ENCODE measurements around the gene RBP7.
"Not testable (repeated sequence)": the region's sequence is repeated elsewhere in the genome, so short reads cannot be mapped to it uniquely, and the experiment has no call there.

The RBP7 gene

DNA sequence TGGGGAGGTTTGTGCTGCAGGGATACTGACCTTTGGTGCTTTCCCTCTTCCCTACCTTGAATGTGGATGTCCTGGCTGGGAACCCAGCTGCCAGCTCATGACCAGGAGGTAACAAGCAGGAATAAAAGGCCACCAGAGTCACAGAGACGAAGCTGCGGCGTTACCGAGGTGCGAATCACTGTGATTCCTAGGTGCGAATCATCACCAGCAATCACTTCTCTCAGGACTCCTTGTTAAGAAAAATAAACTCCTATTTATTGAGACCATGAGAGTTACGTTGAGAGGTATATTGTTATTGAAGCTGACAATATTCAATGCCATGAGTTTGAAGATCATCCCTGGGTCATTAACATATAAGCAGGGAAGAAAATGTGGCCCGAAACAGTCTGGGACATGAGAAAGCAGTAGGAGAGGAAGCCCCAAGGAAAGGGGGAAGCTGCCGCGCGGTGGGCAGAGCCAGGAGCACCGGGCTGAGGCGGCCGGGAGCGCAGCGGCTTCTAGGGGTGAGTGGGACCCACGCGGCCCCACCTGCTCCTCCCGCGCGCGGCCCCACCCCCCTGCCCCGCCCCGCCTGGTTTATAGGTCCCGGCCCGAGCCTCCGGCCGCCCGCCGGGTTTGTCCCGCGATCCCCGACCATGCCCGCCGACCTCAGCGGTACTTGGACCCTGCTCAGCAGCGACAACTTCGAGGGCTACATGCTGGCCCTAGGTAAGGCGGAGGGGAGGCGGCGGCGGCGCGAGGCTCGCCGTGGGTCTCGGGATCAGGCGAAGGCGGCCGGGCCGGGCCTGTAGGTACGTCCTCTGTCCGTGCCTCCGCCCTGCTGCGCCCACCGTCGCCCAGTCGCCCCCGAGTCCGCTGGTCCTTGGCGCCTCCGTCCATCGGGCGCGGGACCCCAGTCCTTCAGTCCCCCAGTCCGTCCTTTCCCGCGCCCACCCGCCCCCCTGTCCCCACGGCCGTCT, at the start of gene RBP7:
RBP7 (plus strand) TSS at position 605 of the 959 bp plus-strand sequence; CDS start at position 636, 31 bp downstream.
- no peak for DNase-seq (ENCODE audit: low read depth)

DNA sequence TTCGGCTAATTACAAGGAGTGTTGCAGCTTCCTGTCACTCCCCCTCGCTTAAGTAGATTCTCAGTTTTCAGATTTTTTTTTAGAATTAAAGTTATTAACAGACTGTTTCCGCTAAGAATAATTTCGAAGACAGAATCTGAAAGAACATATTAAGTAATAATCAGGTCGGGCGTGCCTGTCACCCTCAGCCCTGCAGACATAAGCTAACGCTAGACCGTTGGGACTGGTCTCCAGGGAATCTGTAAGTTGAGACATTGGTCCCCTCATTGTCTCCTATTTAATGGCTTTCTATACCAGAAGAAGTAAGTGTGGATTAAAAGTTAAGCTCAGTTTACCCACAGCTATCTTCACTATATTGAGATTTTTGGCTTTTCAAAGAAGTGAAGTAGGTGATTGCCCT, 39.3 kb upstream of the RBP7 start:
- DNase-seq (ENCODE audit: low read depth) = no peak

DNA sequence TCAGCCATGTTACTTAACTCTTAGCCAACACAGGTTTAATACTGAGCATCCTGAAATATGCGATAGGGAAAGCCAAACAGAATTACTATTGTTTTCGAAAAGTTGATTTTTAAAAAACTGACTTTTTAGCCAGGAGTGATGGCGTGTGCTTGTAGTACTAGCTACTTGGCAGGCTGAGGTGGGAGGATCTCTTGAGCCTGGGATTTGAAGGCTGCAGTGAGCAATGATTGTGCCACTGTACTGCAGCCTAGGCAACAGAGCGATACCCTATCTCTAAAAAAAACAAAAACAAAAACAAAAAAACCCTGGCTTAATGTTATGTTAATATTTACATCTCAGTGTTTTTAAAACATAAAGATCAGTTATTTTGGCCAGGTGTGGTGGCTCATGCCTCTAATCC, 37.0 kb upstream of the RBP7 start:
- no peak for DNase-seq (ENCODE audit: low read depth)

DNA sequence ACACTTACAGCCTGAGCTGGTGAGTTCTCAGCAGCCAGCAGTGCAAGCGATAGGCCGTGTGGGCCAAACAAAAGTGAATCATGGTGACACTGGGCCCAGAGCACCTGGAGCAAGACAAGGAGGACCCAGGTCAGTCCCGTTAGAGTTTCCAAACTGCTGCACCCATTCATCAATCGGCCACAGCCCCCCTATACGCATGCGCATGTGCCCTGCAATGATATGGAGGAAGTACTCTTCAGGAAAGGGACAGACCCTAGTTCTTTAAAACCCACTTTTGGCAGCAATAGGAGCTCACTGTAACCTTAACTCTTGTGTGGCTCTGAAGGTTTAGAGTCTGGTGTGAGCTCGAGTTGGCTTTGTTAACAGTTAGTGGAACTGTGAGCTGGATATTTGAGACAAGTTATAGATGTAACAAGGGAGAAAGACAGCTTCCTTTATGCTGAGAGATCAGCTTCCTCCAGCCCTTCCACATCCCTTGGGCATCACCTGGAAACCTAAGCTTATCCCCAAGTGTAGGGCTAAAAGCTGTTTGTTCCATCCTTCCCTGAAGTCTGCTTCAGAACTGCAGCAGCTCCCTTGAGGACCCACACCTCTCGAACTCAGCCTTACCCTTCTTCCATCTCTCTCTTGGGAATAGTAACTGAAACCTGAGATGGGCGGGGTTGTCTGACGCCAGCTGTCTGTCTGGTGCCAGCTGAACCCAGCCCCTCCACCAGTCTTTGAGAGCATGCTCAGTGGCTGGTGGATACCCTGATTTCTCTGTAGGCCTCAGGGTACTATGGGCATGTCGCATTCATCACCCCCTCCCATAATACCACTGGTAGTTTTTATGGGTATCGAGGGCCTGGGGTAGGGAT, 36.1 kb upstream of the RBP7 start:
- DNase-seq (ENCODE audit: low read depth) = no peak

DNA sequence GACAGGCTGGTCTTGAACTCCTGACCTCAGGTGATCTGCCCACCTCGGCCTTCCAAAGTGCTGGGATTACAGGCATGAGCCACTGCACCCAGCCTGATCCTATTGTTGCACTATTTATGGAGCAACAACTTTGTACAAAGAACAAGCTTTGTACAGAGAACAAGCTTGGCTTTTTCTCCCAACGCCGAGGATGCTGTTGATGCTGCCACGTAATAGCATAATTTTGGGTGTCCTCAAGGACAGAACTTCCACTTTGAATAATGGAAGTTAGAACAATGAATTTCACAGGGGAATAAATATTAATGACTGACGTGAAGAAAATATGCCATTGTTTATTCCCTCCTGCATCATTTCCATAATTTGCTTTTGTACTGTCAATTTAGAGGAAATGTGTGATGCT, 12.8 kb upstream of the RBP7 start:
- DNase-seq (ENCODE audit: low read depth) = no peak

GRCh38 chr1:9985001-9985400, 12.0 kb upstream of the RBP7 start:
- no peak for DNase-seq (ENCODE audit: low read depth)

- DNase-seq (ENCODE audit: low read depth) = no peak
Observed at GRCh38 chr1:9989773-9990172, 7.3 kb upstream of the RBP7 start.

GRCh38 chr1:9990944-9991343, 6.1 kb upstream of the RBP7 start:
- DNase-seq (ENCODE audit: low read depth) = no peak

GRCh38 chr1:9992910-9993309, 4.1 kb upstream of the RBP7 start:
- no peak for DNase-seq (ENCODE audit: low read depth)

DNA sequence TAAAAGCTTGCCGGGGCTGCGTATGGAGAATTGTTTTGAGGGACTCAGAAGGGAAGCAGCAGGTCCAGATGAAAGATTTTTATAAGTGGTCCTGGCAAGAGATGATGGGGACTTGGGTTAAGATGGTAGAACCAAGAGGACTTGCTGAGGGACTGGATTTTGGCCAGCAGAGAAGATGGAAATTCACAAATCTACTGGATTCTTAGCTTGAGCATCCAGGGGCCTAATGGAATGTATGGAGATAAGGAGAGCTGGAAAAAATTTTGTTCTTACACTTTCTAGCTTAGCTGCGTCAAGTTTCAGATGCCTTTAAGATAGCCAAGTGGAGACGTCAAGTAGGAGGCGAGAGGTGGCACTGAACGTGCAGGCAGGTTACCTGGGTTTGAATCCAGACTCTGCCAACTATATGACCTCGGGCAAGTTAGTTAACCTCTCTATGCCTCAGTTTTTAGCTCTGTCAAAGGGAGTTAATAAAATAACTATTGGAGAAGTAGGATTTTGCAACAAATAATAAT, 3.4 kb upstream of the RBP7 start:
- DNase-seq (ENCODE audit: low read depth) = no peak

DNA sequence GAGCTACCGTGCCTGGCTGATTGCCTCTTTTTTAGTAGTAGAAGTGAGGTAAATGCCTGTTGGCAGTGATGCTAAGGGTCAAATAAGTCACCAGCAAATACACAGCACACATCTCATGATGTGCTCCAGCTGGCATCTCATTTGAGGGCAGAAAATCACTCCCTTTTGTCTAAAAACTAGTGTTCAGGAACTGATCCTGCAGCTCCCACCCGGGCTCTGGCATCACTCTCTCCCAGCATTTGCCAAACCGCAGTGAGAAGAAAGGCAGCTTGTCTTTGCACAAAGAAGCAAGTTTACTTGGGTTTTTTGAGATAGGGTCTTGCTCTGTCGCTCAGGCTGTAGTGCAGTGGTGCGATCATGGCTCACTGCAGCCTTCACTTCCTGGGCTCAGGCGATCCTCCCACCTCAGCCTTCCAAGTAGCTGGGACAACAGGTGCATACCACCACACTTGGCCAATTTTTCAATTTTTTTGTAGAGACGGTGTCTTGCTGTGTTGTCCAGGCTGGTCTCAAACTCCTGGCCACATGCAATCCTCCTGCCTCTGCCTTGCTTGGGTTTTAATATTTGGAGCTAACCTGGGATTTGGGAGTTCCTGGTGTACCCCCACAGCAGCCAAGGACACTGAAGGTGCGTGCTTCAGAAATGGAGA, 4.1 kb downstream of the RBP7 start:
- DNase-seq (ENCODE audit: low read depth) = no peak

GRCh38 chr1:10005248-10005647, 8.2 kb downstream of the RBP7 start:
- DNase-seq (ENCODE audit: low read depth) = not testable (repeated sequence)

GRCh38 chr1:10007169-10007568, 10.1 kb downstream of the RBP7 start:
- no peak for DNase-seq (ENCODE audit: low read depth)

- no peak for DNase-seq (ENCODE audit: low read depth)
Observed at GRCh38 chr1:10014016-10014415, 17.0 kb downstream of the RBP7 start.

DNA sequence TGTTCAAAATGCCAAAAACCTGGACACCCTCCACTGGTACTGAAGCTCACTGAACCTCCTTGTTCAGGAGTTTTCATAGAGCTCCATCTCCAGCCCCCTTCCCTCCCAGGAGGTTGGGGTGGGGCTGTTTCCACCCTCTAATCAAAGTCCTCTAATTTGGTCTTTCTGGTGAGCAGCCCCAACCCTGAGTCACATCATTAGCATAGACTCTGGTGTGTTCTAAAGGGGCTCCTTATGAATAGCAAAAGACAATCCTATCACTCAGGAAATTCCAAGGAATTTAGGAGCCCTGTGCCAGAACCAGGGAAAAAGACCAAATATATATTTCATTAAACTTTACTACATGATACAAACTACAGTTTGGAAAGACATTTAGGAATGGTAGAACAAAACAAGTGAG, 22.5 kb downstream of the RBP7 start:
- DNase-seq (ENCODE audit: low read depth) = no peak

DNA sequence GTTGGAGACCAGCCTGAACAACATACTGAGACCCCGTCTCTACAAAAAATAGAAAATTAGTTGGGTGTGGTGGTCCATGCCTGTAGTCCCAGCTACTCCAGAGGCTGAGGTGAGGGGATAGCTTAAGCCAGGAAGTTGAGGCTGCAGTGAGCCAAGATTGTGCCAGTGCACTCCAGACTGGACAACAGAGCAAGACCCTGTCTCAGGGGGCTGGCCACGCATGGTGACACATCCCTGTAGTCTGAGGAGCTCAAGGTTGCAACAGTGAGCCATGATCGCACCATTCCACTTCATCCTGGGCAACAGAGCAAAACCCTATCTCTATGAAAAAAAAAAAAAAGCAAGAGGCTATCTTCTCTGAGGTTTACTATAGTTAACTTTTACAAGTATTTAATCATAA, 23.1 kb downstream of the RBP7 start:
- DNase-seq (ENCODE audit: low read depth) = no peak

GRCh38 chr1:10020678-10021077, 23.6 kb downstream of the RBP7 start:
- not testable (repeated sequence) for DNase-seq (ENCODE audit: low read depth)

DNA sequence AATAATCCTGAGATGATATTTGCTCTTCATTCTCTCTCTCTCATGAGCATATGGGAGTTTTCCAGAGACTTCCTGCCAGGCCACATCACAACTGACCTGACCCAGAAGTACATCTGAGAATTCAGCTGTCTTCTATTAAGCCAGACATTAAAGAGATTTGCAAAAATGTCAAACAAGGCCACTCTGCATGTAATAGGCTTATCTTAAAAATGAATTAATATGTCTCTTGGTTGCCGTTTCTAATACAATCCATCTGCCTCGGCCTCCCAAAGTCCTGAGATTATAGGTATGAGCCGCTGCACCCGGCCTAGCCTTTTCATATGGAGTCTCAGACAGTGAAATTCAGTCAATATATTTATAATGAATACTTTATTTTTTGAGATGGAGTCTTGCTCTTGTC, 25.0 kb downstream of the RBP7 start:
- DNase-seq (ENCODE audit: low read depth) = not testable (repeated sequence)

DNA sequence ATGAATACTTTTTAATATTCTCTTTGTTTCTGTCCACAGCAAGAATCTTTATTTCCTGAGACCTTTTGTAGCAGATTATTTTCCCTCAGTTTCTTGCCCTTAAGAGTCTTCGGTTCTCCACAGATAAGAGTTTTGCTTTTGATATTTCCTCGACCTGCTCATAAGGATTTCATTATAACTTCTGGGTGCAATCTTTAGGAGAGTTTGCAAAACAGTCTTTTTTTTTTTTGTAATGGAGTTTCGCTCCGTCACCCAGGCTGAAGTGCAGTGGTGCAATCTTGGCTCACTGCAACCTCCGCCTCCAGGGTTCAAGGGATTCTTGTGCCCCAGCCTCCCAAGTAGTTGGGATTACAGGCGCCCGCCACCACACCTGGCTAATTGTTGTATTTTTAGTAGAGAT, 25.6 kb downstream of the RBP7 start:
- no peak for DNase-seq (ENCODE audit: low read depth)

DNA sequence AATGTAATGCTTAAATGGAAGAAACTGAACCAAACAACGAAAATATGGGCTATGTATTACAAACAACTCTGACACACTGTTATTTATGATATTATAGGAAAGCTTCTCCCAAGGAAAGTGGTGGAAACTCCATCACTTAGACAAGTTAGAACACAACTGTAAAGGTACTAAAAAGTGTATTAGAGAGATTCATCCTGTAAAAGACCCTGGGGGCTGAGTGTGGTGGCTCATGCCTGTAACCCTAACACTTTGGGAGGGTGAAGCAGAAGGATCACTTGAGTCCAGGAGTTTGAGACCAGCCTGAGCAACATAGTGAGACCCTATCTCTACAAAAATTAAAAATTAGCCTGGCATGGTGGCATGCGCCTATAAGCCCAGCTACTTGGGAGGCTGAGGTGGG, 28.3 kb downstream of the RBP7 start:
- no peak for DNase-seq (ENCODE audit: low read depth)

DNA sequence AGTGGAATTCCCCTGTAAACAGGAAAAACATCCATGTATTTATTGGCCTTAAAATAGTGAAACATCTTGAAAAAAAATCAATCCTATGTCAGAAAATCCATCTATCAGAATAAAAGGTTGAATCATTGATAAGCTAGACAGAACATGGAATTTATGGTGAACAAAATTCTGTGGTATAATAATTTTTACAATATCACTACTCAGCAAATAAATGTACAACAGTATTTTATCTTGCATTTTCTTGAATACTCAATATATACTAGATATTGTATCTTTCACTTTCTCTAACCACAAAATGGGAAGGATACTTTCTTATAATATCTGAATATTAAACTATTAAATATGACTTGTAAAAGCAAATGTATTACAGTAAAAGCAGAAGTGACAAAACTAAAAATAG, 30.0 kb downstream of the RBP7 start:
- DNase-seq (ENCODE audit: low read depth) = no peak

DNA sequence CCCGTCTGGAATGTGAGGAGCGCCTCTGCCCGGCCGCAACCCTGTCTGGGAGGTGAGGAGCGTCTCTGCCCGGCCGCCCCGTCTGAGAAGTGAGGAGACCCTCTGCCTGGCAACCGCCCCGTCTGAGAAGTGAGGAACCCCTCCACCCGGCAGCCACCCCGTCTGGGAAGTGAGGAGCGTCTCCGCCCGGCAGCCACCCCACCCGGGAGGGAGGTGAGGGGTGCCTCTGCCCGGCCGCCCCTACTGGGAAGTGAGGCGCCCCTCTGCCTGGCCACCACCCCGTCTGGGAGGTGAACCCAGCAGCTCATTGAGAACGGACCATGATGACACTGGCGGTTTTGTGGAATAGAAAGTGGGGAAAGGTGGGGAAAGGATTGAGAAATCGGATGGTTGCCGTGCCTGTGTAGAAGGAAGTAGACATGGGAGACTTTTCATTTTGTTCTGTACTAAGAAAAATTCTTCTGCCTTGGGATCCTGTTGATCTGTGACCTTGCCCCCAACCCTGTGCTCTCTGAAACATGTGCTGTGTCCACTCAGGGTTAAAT, 32.0 kb downstream of the RBP7 start:
- not testable (repeated sequence) for DNase-seq (ENCODE audit: low read depth)

All from stromal cell of bone marrow (primary cell).